Liver (tissue), 9 donors: ENCODE measurements around the gene NOL4L. TPM values are rescaled to one million over a fixed set of nuclear protein-coding genes. Genes with fewer than 3 reads are reported as not detected.

Experiments used
- DNase-seq: peaks from one replicate; pipeline ENCODE4 v3.0.0-alpha.2; 2017; ENCODE audit warnings: low spot score
- H3K27ac ChIP-seq, 2 donors: one replicate each; pipeline ENCODE4 v1.7.0; 2013; ENCODE audit warnings: inconsistent platforms in 2 of 2, low read length in 2 of 2, control low read depth in 1 of 2, low read depth in 1 of 2, mild to moderate bottlenecking in 1 of 2
- H3K27me3 ChIP-seq, 4 donors: one replicate each; pipeline versions ENCODE4 v1.6.1 to v1.7.0; 2013; ENCODE audit warnings: low read length in 3 of 4, inconsistent platforms in 1 of 4, mild to moderate bottlenecking in 1 of 4, moderate library complexity in 1 of 4; ENCODE audit not compliant: control insufficient read depth in 4 of 4, insufficient read depth in 4 of 4
- H3K36me3 ChIP-seq, 4 donors: one replicate each; pipeline versions ENCODE4 v1.6.1 to v1.7.0; 2013; ENCODE audit warnings: low read length in 3 of 4, mild to moderate bottlenecking in 3 of 4, low read depth in 1 of 4, moderate library complexity in 1 of 4; ENCODE audit not compliant: control insufficient read depth in 4 of 4, insufficient read depth in 3 of 4
- H3K4me1 ChIP-seq, 4 donors: one replicate each; pipeline versions ENCODE4 v1.6.1 to v1.7.0; 2013; ENCODE audit warnings: low read length in 3 of 4, mild to moderate bottlenecking in 3 of 4, moderate library complexity in 1 of 4; ENCODE audit not compliant: control insufficient read depth in 4 of 4, insufficient read depth in 4 of 4
- H3K4me3 ChIP-seq, 3 donors: one replicate each; pipeline versions ENCODE4 v1.6.1 to v1.7.0; 2013; ENCODE audit warnings: low read length in 3 of 3, control low read depth in 1 of 3, low read depth in 1 of 3, mild to moderate bottlenecking in 1 of 3
- H3K9ac ChIP-seq, 2 donors: one replicate each; pipeline ENCODE4 v1.7.0; 2013; ENCODE audit warnings: low read length in 2 of 2, mild to moderate bottlenecking in 2 of 2, moderate library complexity in 2 of 2, control low read depth in 1 of 2, low read depth in 1 of 2
- H3K9me3 ChIP-seq, 4 donors: one replicate each; pipeline versions ENCODE4 v1.6.1 to v1.7.0; 2013; ENCODE audit warnings: low read length in 3 of 4; ENCODE audit not compliant: control insufficient read depth in 4 of 4
- ATF3 ChIP-seq: IDR thresholded peaks from 2 replicates; pipeline ENCODE4 v1.6.1; 2016; ENCODE audit warnings: antibody characterized with exemption
- CTCF ChIP-seq: fragments of 150-350 bp; IDR thresholded peaks from 2 replicates; pipeline ENCODE4 v1.5.1; 2017; ENCODE audit warnings: improper control_type of control experiment, low read depth, low read length; ENCODE audit not compliant: missing input control
- EGR1 ChIP-seq, 2 donors: IDR thresholded peaks; 2 replicates each; pipeline ENCODE4 v1.6.1; 2016 to 2018; ENCODE audit warnings: antibody characterized with exemption in 2 of 2, low read depth in 2 of 2
- FOXA1 ChIP-seq: IDR thresholded peaks from 2 replicates; pipeline ENCODE4 v1.6.1; 2016; ENCODE audit warnings: antibody characterized with exemption
- GABPA ChIP-seq, 2 donors: IDR thresholded peaks in 1 of 2; conservative IDR thresholded peaks in 1 of 2; 2 replicates each; pipeline ENCODE4 v1.6.1; 2016; ENCODE audit warnings: antibody characterized with exemption in 2 of 2, mild to moderate bottlenecking in 1 of 2, moderate library complexity in 1 of 2
- HNF4A ChIP-seq, 2 donors: conservative IDR thresholded peaks; 2 replicates each; pipeline ENCODE4 v1.6.1; 2016; ENCODE audit warnings: antibody characterized with exemption in 2 of 2, mild to moderate bottlenecking in 2 of 2
- HNF4G ChIP-seq: IDR thresholded peaks from 2 replicates; pipeline ENCODE4 v1.6.1; 2016; ENCODE audit warnings: antibody characterized with exemption
- JUND ChIP-seq, 2 donors: IDR thresholded peaks; 2 replicates each; pipeline ENCODE4 v1.6.1; 2016; ENCODE audit warnings: antibody characterized with exemption in 2 of 2
- MAX ChIP-seq: IDR thresholded peaks from 2 replicates; pipeline ENCODE4 v1.6.1; 2016; ENCODE audit warnings: antibody characterized with exemption
- NR2F2 ChIP-seq: IDR thresholded peaks from 2 replicates; pipeline ENCODE4 v1.6.1; 2016; ENCODE audit warnings: antibody characterized with exemption
- RAD21 ChIP-seq, 2 donors: IDR thresholded peaks; 2 replicates each; pipeline ENCODE4 v1.6.1; 2016; ENCODE audit warnings: antibody characterized with exemption in 2 of 2, mild to moderate bottlenecking in 2 of 2
- REST ChIP-seq: IDR thresholded peaks from 2 replicates; pipeline ENCODE4 v1.6.1; 2016; ENCODE audit warnings: antibody characterized with exemption, mild to moderate bottlenecking
- RXRA ChIP-seq, 2 donors: IDR thresholded peaks; 2 replicates each; pipeline ENCODE4 v1.6.1; 2017 to 2018; ENCODE audit warnings: antibody characterized with exemption in 2 of 2, mild to moderate bottlenecking in 1 of 2
- SP1 ChIP-seq: IDR thresholded peaks from 2 replicates; pipeline ENCODE4 v1.6.1; 2018; ENCODE audit warnings: antibody characterized with exemption, mild to moderate bottlenecking
- TAF1 ChIP-seq: conservative IDR thresholded peaks from 2 replicates; pipeline ENCODE4 v1.6.1; 2016; ENCODE audit warnings: antibody characterized with exemption, mild to moderate bottlenecking
- YY1 ChIP-seq: IDR thresholded peaks from 2 replicates; pipeline ENCODE4 v1.6.1; 2016; ENCODE audit warnings: antibody characterized with exemption, mild to moderate bottlenecking
- ZBTB33 ChIP-seq: IDR thresholded peaks from 2 replicates; pipeline ENCODE4 v1.6.1; 2016; ENCODE audit warnings: antibody characterized with exemption
- WGBS: extraction: QIAGEN DNeasy Blood & Tissue Kit; methylation state at CpG from one replicate; pipeline ENCODE4 v1.1.7; 2013; 5-methylcytosine and 5-hydroxymethylcytosine counted together
- polyA plus RNA-seq, 2 donors: library from polyadenylated mRNA; stranded (reverse) in 1 of 2; unstranded in 1 of 2; fragments of 200-250 nt in 1 of 2; fragments of >200 nt in 1 of 2; fragmentation: Nextera tagmentation in 1 of 2; extraction: Ambion mirVana in 1 of 2; gene quantifications; one replicate each; pipeline versions ENCODE4 v1.2.1 to v1.2.3, GENCODE V29; 2013 to 2015
- total RNA-seq, 2 donors: library from RNA; depleted of rRNA; stranded (reverse); fragments of >200 nt; gene quantifications; one replicate each; pipeline ENCODE4 v1.2.3, GENCODE V29; 2014
- donor health status: healthy.
- donor health status: healthy.
- donor health status: healthy.
- donor health status: healthy.
- donor health status: healthy.

The NOL4L gene
- total and polyA plus RNA-seq, 4 donors, result 2.2 to 6.8 (median 4.3) TPM

- WGBS, result 65% methylated on average over 27 of the region's 27 CpGs
- Histone ChIP-seq H3K9ac (no peak overlapping the region), H3K4me3 (no peak overlapping the region), H3K9me3 (no peaks in the 10 kb centered on the region), H3K36me3 (no peaks in the 10 kb centered on the region), H3K4me1 (peaks cover 0 to 3% (median 0%) of the 10 kb centered on the region in 4 donors), H3K27ac (no peak overlapping the region), H3K27me3 (no peaks in the 10 kb centered on the region)
- TF ChIP-seq ATF3 (no peak), HNF4G (no peak), GABPA (IDR thresholded peaks at IDR 0.05 in 1 of 2, conservative IDR thresholded peaks at IDR 0.05 in 1 of 2) (no peak), HNF4A (conservative IDR thresholded peaks at IDR 0.05) (no peak), MAX (no peak), RAD21 (IDR thresholded peaks at IDR 0.05) (no peak), TAF1 (no peak), RXRA (IDR thresholded peaks at IDR 0.05) (no peak)
- no peak for DNase-seq
These were observed 23.9 kb downstream of the NOL4L start for GRCh38 chr20:32560989-32561830.

- H3K4me1 ChIP-seq, result peaks cover 0 to 3% (median 0%) of the 10 kb centered on the region in 4 donors
- H3K9me3 ChIP-seq, result no peaks in the 10 kb centered on the region
- H3K27ac ChIP-seq, result no peak overlapping the region
- no peaks in the 10 kb centered on the region for H3K36me3 ChIP-seq
- no peak for DNase-seq
- TF ChIP-seq TAF1 (no peak), NR2F2 (no peak), CTCF (no peak), REST (no peak), ZBTB33 (no peak), GABPA (IDR thresholded peaks at IDR 0.05 in 1 of 2, conservative IDR thresholded peaks at IDR 0.05 in 1 of 2) (no peak), RXRA (IDR thresholded peaks at IDR 0.05) (no peak), RAD21 (IDR thresholded peaks at IDR 0.05) (no peak), HNF4A (conservative IDR thresholded peaks at IDR 0.05) (no peak), MAX (no peak), SP1 (no peak), EGR1 (IDR thresholded peaks at IDR 0.05; ENCODE audit: low read depth in 2 of 2) (no peak), YY1 (no peak), HNF4G (no peak), JUND (IDR thresholded peaks at IDR 0.05) (no peak), ATF3 (no peak), FOXA1 (no peak)
- H3K9ac ChIP-seq, result no peak overlapping the region
- 89% methylated on average over 9 of the region's 9 CpGs for WGBS
- H3K4me3 ChIP-seq, result no peak overlapping the region
- no peaks in the 10 kb centered on the region for H3K27me3 ChIP-seq
These were observed 24.6 kb downstream of the NOL4L start for GRCh38 chr20:32560482-32560988.
